ENCODE results near the gene NTNG1. TPM values are rescaled to one million over a fixed set of nuclear protein-coding genes. Genes with fewer than 3 reads are reported as not detected.
"Not testable (repeated sequence)": the region's sequence is repeated elsewhere in the genome, so short reads cannot be mapped to it uniquely, and the experiment has no call there.

Gene NTNG1
- total RNA-seq, 1 donor from 2014 or later = 9.6 TPM

DNA sequence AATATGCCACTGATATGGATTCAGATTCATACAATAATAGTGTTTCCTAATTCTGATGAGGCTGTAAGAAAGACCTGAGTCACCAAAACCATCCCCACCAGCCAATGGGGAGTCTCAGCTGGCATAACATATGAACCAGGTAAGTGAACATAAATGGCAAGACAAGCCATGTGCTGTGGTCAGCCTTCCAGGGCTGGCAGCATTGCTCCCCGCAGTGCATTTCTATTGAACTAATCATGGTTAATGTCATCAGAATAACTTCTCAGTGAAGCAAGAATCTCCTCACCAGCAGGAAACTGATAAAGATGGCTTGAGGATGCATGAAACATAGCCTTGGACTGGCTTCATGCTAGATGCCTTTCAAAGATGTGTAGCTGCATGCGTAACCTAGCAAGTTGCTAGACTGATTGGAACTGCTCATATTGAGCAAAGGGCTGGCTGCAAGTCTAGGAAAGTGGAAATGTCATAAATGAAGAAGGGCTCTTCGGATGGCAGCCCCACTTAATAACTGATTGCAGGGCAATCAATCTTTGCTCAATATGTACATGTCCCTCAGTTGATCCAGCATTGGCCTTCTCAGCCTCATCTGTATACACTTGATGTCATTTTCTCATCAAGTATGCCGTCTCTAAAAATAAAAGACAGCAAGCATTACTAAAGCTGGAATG, 88.0 kb downstream of the NTNG1 start:
- no peaks in the 10 kb centered on the region for H3K9me3 ChIP-seq
- no peaks in the 10 kb centered on the region for H3K36me3 ChIP-seq
- H3K27me3 ChIP-seq (ENCODE audit: low read depth) = no peaks in the 10 kb centered on the region
- no peak overlapping the region for H3K4me3 ChIP-seq
- ATAC-seq = no peak
- no peak overlapping the region for H3K27ac ChIP-seq
- intact Hi-C loops (cut with DNase I) = no loop called here
- no peaks in the 10 kb centered on the region for H3K4me1 ChIP-seq
- TF ChIP-seq CTCF (IDR thresholded peaks at IDR 0.05) = no peak
- no peak for DNase-seq

DNA sequence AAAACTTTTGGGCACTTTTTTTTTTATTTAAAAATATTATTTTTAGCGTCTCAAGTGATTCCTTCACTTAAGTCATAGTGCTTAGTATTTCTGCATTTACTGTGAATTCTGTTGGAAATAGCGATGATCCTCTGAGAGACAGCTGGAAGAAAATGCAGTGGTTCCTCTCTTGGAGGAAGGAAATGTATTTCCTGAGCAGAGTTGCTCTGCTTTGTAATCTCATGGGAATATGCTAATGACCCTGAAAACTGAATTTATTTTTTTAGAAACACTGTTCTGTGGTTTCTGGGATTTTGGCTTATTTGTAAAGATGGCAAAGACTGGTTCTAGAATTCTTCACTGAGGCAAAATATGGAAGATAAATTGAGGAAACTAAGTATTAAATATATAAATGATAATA, 88.9 kb downstream of the NTNG1 start:
- H3K36me3 ChIP-seq = no peaks in the 10 kb centered on the region
- no peaks in the 10 kb centered on the region for H3K4me1 ChIP-seq
- TF ChIP-seq CTCF (IDR thresholded peaks at IDR 0.05) = no peak
- intact Hi-C loops (cut with DNase I) = no loop called here
- no peaks in the 10 kb centered on the region for H3K9me3 ChIP-seq
- no peaks in the 10 kb centered on the region for H3K27me3 ChIP-seq (ENCODE audit: low read depth)
- H3K4me3 ChIP-seq = no peak overlapping the region
- no peak for DNase-seq
- no peak for ATAC-seq
- H3K27ac ChIP-seq = no peak overlapping the region

DNA sequence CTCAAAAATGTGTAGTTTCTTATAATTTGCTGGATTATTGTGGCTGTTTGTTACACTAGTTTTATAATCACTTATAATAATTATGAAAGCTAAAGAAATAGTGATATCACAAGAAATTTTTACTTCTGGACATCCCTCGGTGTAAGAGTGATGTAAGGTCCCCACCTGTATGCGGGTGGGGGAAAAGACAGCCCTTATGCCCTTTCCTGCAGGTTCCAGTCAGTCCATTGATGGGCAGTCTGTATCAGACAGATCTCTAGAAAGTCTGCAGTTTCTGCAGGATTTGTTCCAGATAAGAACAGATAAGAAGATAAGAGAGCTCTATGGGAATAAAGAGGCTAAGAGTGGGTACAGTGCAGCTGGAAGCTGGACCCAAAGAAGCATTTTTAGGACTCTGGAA, 89.3 kb downstream of the NTNG1 start:
- Histone ChIP-seq H3K27me3 (ENCODE audit: low read depth) (no peaks in the 10 kb centered on the region), H3K9me3 (no peaks in the 10 kb centered on the region), H3K4me3 (no peak overlapping the region), H3K4me1 (no peaks in the 10 kb centered on the region), H3K36me3 (no peaks in the 10 kb centered on the region), H3K27ac (no peak overlapping the region)
- ATAC-seq (no peak), DNase-seq (no peak)
- TF ChIP-seq CTCF (IDR thresholded peaks at IDR 0.05) = no peak
- intact Hi-C loops (cut with DNase I) = no loop called here

- DNase-seq (no peak), ATAC-seq (no peak)
- no peaks in the 10 kb centered on the region for H3K27me3 ChIP-seq (ENCODE audit: low read depth)
- intact Hi-C loops (cut with DNase I) = no loop called here
- no peak overlapping the region for H3K4me3 ChIP-seq
- TF ChIP-seq CTCF (IDR thresholded peaks at IDR 0.05) = no peak
- H3K4me1 ChIP-seq = no peaks in the 10 kb centered on the region
- H3K27ac ChIP-seq = no peak overlapping the region
- H3K9me3 ChIP-seq = peaks cover 3% of the 10 kb centered on the region
- H3K36me3 ChIP-seq = no peaks in the 10 kb centered on the region
Observed at GRCh38 chr1:107231291-107231690, 90.5 kb downstream of the NTNG1 start.

GRCh38 chr1:107232426-107232825, 91.6 kb downstream of the NTNG1 start:
- intact Hi-C loops (cut with DNase I) = no loop called here
- DNase-seq (no peak), ATAC-seq (no peak)
- Histone ChIP-seq H3K36me3 (no peaks in the 10 kb centered on the region), H3K4me1 (no peaks in the 10 kb centered on the region), H3K9me3 (peaks cover 7% of the 10 kb centered on the region), H3K4me3 (no peak overlapping the region), H3K27ac (no peak overlapping the region), H3K27me3 (ENCODE audit: low read depth) (no peaks in the 10 kb centered on the region)
- TF ChIP-seq CTCF (IDR thresholded peaks at IDR 0.05) = no peak

- intact Hi-C loops (cut with DNase I); H3K36me3 ChIP-seq; H3K4me1 ChIP-seq; H3K4me3 ChIP-seq; ATAC-seq; H3K27me3 ChIP-seq (ENCODE audit: low read depth); H3K9me3 ChIP-seq; DNase-seq; H3K27ac ChIP-seq: not testable (repeated sequence)
Observed at GRCh38 chr1:107236760-107237159, 95.9 kb downstream of the NTNG1 start.
